Suprapubic skin (tissue), 4 donors: ENCODE measurements around the gene FAM234A. TPM values are rescaled to one million over a fixed set of nuclear protein-coding genes. Genes with fewer than 3 reads are reported as not detected.

Experiments used
- DNase-seq, 2 donors: peaks; one replicate each; pipeline ENCODE4 v3.0.0-alpha.2; 2019; ENCODE audit warnings: low spot score in 2 of 2
- H3K27ac ChIP-seq: fragments of 200-600 bp; sonication (generic); one replicate; pipeline ENCODE4 v1.5.1; 2019
- H3K27me3 ChIP-seq: fragments of 200-600 bp; sonication (generic); one replicate; pipeline ENCODE4 v1.5.1; 2019
- H3K36me3 ChIP-seq: fragments of 200-600 bp; sonication (generic); one replicate; pipeline ENCODE4 v1.5.1; 2019
- H3K4me1 ChIP-seq: fragments of 200-600 bp; sonication (generic); one replicate; pipeline ENCODE4 v1.5.1; 2019
- H3K4me3 ChIP-seq: fragments of 200-600 bp; sonication (generic); one replicate; pipeline ENCODE4 v1.5.1; 2019; ENCODE audit warnings: mild to moderate bottlenecking
- H3K9me3 ChIP-seq: fragments of 200-600 bp; sonication (generic); one replicate; pipeline ENCODE4 v1.5.1; 2019
- CTCF ChIP-seq, 2 donors: fragments of 200-600 bp in 1 of 2; fragments of 450-650 bp in 1 of 2; sonication (generic) in 1 of 2; IDR thresholded peaks; one replicate each; pipeline ENCODE4 v1.5.1; 2016 to 2019; ENCODE audit warnings: antibody characterized with exemption in 2 of 2, mild to moderate bottlenecking in 1 of 2, moderate library complexity in 1 of 2
- EP300 ChIP-seq: sonication (generic); formaldehyde crosslinking; IDR thresholded peaks from one replicate; pipeline ENCODE4 v1.6.1; 2017; ENCODE audit warnings: antibody characterized with exemption
- POLR2A ChIP-seq, 2 donors: fragments of 450-650 bp; IDR thresholded peaks; one replicate each; pipeline ENCODE4 v1.6.1; 2017; ENCODE audit warnings: antibody characterized with exemption in 2 of 2, mild to moderate bottlenecking in 2 of 2, moderate library complexity in 2 of 2
- POLR2AphosphoS5 ChIP-seq, 3 donors: sonication (generic); formaldehyde crosslinking; IDR thresholded peaks; one replicate each; pipeline ENCODE4 v1.6.1; 2017; ENCODE audit warnings: antibody characterized with exemption in 3 of 3
- WGBS: methylation state at CpG from one replicate; pipeline ENCODE4 v1.1.5; 2018; 5-methylcytosine and 5-hydroxymethylcytosine counted together
- total RNA-seq, 4 donors: library from RNA; depleted of rRNA; stranded (reverse); fragments of >200 nt; gene quantifications; one replicate each; pipeline ENCODE4 v1.1.0, GENCODE V29; 2016

Gene FAM234A
- total RNA-seq, 4 donors from 2014 or later = 108 to 124 (median 121) TPM

DNA sequence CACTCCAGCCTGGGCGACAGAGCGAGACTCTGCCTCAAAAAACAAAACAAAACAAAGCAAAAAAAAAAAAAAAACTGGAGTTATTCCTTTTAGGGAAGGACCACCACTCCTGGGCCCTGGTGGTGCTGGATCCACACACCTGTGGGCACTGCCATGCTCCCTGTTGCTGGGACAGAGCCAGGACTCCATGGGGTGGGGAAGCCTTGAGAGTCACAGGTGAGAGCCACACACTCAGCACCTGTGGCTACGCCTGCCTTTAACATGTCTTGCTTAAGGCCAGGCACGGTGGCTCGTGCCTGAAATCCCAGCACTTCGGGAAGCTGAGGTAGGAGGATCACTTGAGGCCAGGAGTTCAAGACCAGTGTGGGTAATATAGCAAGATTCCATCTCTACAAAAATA, 66.6 kb downstream of the FAM234A start:
- H3K36me3 ChIP-seq = peaks cover 46% of the 10 kb centered on the region
- H3K9me3 ChIP-seq = no peaks in the 10 kb centered on the region
- no peak overlapping the region for H3K27ac ChIP-seq
- H3K4me3 ChIP-seq = no peak overlapping the region
- no peaks in the 10 kb centered on the region for H3K27me3 ChIP-seq
- 94% methylated on average over 6 of the region's 6 CpGs for WGBS
- TF ChIP-seq EP300 = no peak
- TF ChIP-seq CTCF (IDR thresholded peaks at IDR 0.05) = no peak
- no peak for TF ChIP-seq POLR2AphosphoS5 (IDR thresholded peaks at IDR 0.05)
- no peak for TF ChIP-seq POLR2A (IDR thresholded peaks at IDR 0.05)
- no peak for DNase-seq
- H3K4me1 ChIP-seq = peaks cover 1% of the 10 kb centered on the region

DNA sequence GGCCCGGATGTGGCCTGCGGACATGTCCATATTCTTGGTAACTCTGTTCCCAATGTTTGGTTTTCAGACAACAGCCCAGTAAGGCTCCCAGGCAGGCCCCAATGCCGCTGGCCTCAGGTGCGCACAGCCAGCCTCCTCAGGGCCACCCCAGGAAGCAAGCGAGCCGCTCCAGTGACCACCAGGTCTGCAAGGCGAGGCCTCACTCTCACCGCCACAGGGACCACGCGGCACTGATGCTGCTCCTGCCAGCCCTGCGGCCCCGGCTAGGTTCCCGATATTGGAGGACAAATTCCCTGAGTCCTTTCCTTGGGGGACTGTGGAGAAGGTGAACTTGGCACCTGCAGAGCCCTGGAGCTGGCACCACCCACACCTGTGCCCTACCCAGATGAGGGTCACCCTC, 67.3 kb downstream of the FAM234A start:
- Histone ChIP-seq H3K27me3 (no peaks in the 10 kb centered on the region), H3K4me3 (no peak overlapping the region), H3K4me1 (peaks cover 8% of the 10 kb centered on the region), H3K36me3 (peaks cover 44% of the 10 kb centered on the region), H3K9me3 (no peaks in the 10 kb centered on the region), H3K27ac (no peak overlapping the region)
- no peak for TF ChIP-seq POLR2AphosphoS5 (IDR thresholded peaks at IDR 0.05)
- WGBS = 93% methylated on average over 10 of the region's 13 CpGs
- no peak for DNase-seq

DNA sequence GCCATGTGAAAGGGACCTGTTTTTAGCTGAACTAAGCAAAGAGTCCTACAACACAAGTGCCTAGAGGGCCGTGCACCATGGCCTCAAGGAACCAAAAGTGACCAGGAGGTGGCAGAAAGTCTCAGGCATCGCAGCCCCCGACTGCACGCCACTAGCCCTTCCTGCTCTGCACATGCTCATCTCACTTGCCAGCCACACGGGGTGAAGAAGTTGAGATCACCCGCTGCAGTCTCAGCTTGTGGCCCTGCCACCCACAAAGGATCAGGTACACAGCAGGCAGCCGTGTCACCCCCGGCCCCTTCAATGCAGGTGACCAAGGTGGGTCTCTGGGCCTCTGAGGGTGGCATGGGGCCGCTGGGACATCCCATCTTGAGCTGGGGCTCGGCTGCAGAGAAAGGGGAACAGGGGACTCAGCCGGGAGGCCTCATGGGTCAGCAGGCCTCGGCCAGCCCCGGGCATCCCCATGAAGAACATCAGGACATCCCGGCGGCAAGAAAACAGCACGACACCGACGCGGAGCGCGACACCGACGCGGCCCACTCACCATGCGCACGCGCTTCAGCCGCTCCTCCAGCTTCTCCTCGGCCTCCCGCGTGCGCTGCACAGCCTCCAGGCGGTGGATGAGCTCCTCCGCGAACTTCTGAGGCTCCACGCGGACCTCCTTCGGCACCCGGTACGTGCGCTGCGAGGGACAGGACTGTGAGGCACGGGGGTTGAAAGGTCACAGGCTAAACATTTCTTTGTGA, 69.3 kb downstream of the FAM234A start:
- Histone ChIP-seq H3K4me1 (peaks cover 10% of the 10 kb centered on the region), H3K36me3 (peaks cover 44% of the 10 kb centered on the region), H3K4me3 (no peak overlapping the region), H3K9me3 (no peaks in the 10 kb centered on the region), H3K27me3 (no peaks in the 10 kb centered on the region), H3K27ac (no peak overlapping the region)
- no peak for DNase-seq
- WGBS = 90% methylated on average over 43 of the region's 43 CpGs
- TF ChIP-seq POLR2A (IDR thresholded peaks at IDR 0.05) = no peak
- no peak for TF ChIP-seq EP300
- TF ChIP-seq POLR2AphosphoS5 (IDR thresholded peaks at IDR 0.05) = no peak
- TF ChIP-seq CTCF (IDR thresholded peaks at IDR 0.05) = no peak

DNA sequence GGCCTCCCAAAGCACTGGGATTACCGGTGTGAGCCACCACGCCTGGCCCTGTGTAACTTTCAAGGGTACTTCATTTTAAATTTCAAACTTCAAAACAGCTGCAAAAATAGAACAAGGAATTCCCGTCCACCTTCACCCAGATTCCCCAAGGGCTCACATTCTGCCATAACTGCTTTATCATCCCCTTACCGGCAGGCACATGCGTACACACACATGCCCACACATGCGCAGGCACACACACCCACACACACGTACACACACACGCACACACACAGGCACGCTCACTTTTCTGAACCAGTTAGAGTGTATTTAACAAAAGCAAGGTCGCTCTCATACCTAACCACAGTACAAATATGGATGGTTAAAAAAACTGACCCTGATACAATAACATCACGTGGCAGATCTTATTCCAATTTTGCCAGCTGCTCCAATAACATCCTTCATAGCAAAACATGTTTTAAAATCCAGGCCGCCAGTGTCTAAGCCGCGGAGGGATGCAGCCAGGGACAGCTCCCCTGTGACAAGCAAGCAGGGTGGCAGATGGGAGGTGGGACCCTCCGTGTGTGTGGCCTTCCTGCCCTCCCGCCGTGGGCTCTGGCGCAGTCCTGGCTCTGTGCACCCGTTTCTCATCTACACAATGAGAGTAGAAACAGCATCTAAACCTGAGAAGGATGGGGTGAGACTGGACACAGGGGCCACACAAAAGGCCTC, 71.5 kb downstream of the FAM234A start:
- 49% methylated on average over 19 of the region's 19 CpGs for WGBS
- DNase-seq = no peak
- Histone ChIP-seq H3K27ac (no peak overlapping the region), H3K4me3 (no peak overlapping the region), H3K36me3 (peaks cover 52% of the 10 kb centered on the region), H3K9me3 (no peaks in the 10 kb centered on the region), H3K27me3 (no peaks in the 10 kb centered on the region), H3K4me1 (peaks cover 10% of the 10 kb centered on the region)
- no peak for TF ChIP-seq POLR2AphosphoS5 (IDR thresholded peaks at IDR 0.05)
- TF ChIP-seq EP300 = no peak
- no peak for TF ChIP-seq CTCF (IDR thresholded peaks at IDR 0.05)
- TF ChIP-seq POLR2A (IDR thresholded peaks at IDR 0.05) = no peak

DNA sequence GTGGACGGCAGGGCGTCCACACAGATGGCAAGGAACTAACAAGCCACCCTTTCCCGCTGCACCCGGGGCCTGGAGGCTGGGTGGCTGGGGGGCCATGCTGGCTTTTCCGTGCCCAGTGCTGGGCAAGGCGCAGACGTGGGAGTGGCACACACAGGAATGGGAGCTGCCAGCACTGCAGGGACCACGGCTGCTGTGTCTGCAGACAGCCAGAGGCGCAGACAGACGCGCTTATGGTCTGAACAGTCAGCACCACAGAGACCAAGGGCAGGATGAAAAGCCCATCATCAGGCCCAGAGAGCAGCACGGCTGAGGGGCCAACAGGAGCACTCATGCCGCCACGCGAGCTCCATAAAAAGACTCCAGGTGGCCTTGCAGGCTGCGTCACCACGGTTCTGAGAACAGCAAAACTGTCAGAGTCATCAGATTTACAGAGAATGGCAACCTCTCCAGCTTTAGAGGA, 72.3 kb downstream of the FAM234A start:
- no peak for TF ChIP-seq POLR2A (IDR thresholded peaks at IDR 0.05)
- TF ChIP-seq CTCF (IDR thresholded peaks at IDR 0.05) = no peak
- TF ChIP-seq EP300 = no peak
- no peak for TF ChIP-seq POLR2AphosphoS5 (IDR thresholded peaks at IDR 0.05)
- peaks cover 54% of the 10 kb centered on the region for H3K36me3 ChIP-seq
- 79% methylated on average over 13 of the region's 17 CpGs for WGBS

More for the DNA sequence above, 72.3 kb downstream of the FAM234A start:
- no peaks in the 10 kb centered on the region for H3K27me3 ChIP-seq
- DNase-seq = no peak
- peaks cover 10% of the 10 kb centered on the region for H3K4me1 ChIP-seq
- no peak overlapping the region for H3K27ac ChIP-seq
- no peaks in the 10 kb centered on the region for H3K9me3 ChIP-seq
- H3K4me3 ChIP-seq = no peak overlapping the region
